ENCODE data around the gene IL17B.

The IL17B gene

GRCh38 chr5:149357370-149358293 lies 21.5 kb downstream of the IL17B start, which contains the start of gene PCYOX1L:
Gene PCYOX1L (plus strand): TSS chr5:149358046. CDS start chr5:149358069, 23 bp downstream.
- DNase-seq (ENCODE audit: low spot score): peak; percentile 96

GRCh38 chr5:149356391-149356790 lies 22.7 kb downstream of the IL17B start:
- DNase-seq (ENCODE audit: low spot score): no peak

DNA sequence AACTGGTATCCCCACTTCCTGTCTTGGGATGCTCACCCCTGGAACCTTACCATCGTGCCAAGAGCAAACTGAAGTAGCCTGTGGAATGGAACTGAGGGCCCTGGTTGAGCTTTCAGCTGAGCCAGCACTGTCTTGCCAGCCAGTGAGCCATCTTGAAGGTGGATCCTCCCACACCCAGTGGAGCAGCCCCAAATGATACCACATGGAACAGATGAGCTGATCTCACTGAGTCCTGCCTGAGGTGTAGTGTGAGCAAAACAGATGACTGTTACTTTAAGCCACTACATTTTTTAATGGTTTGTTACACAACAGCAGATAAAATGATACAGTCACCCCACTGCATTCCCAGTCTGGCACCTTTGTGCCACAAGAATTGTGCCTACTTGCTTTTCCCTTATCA lies 23.4 kb downstream of the IL17B start:
- no peak for DNase-seq (ENCODE audit: low spot score)

- DNase-seq (ENCODE audit: low spot score): no peak
Measured at GRCh38 chr5:149353911-149354310, 25.2 kb downstream of the IL17B start.

- DNase-seq (ENCODE audit: low spot score): no peak
Measured at GRCh38 chr5:149352169-149352568, 26.9 kb downstream of the IL17B start.

DNA sequence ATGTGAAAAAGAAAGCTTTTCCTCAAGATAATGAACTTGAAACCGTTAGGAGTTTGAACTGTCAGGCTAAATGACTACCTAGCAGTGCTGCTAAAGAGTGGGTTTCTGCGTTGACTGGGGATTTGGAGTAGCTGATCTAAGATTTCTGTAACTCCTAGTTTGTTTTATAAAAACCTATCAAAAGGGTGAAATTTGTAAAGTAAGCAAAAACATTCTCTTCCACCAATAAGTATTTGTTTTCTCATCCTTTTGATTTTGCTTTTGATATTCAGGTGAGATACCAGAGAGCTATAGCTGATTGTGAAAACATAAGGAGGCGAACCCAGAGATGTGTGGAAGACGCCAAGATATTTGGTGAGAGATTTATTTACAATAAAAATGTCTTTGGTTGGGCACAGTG lies 29.7 kb downstream of the IL17B start:
- no peak for DNase-seq (ENCODE audit: low spot score)

DNA sequence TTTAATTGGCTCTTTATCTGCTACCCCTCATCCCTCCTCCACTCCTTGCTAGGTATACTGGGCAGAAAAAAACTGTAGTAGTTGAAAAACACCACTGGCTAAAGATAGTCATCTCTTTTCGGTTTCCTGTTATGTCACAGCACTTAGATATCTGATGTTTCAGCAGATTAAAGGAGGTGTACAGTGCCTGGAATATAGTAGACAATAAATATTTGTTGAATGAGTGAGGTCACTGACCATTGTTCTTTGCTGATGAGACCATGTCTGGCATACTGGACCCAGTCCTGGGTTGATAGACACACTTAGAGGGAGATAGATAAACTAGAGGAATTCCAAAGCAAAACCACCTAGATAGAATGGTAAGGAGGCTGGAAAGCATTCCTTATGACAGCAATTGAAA lies 30.6 kb downstream of the IL17B start:
- DNase-seq (ENCODE audit: low spot score): no peak

DNA sequence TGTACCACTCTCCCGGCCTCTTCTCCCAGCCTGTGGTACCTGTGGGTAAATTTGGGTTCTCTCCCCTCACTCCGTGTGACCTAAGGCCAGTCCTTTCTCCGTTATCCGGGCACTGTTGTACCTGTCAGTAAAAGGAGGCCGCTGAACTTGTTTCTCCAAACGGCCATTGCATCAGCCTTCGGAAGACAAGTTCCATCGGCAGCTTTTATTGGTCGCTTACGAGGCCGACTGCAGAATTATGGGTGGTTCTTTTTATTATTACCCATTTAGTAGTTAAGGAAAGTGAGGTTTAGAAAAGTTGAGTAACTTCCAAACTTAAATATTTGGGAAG lies 33.2 kb downstream of the IL17B start:
- DNase-seq (ENCODE audit: low spot score): no peak

- DNase-seq (ENCODE audit: low spot score): peak; percentile 95
Measured at GRCh38 chr5:149345147-149345891, 33.8 kb downstream of the IL17B start, which contains the start of gene GRPEL2. Gene GRPEL2 (plus strand): TSS chr5:149345499. CDS start chr5:149345540, 41 bp downstream.

- no peak for DNase-seq (ENCODE audit: low spot score)
Measured at GRCh38 chr5:149344151-149344550, 34.9 kb downstream of the IL17B start.

GRCh38 chr5:149341876-149342275 lies 37.2 kb downstream of the IL17B start:
- DNase-seq (ENCODE audit: low spot score): no peak

GRCh38 chr5:149340920-149341319 lies 38.2 kb downstream of the IL17B start:
- DNase-seq (ENCODE audit: low spot score): no peak

- DNase-seq (ENCODE audit: low spot score): no peak
Measured at GRCh38 chr5:149338364-149338763, 40.7 kb downstream of the IL17B start.

GRCh38 chr5:149337736-149338135 lies 41.4 kb downstream of the IL17B start:
- no peak for DNase-seq (ENCODE audit: low spot score)

GRCh38 chr5:149333711-149334443 lies 45.2 kb downstream of the IL17B start:
- DNase-seq (ENCODE audit: low spot score): no peak

GRCh38 chr5:149328177-149328576 lies 50.9 kb downstream of the IL17B start:
- no peak for DNase-seq (ENCODE audit: low spot score)

- DNase-seq (ENCODE audit: low spot score): no peak
Measured at GRCh38 chr5:149326611-149327010, 52.5 kb downstream of the IL17B start.

- no peak for DNase-seq (ENCODE audit: low spot score)
Measured at GRCh38 chr5:149325894-149326293, 53.2 kb downstream of the IL17B start.

GRCh38 chr5:149325166-149325735 lies 53.8 kb downstream of the IL17B start:
- no peak for DNase-seq (ENCODE audit: low spot score)

DNA sequence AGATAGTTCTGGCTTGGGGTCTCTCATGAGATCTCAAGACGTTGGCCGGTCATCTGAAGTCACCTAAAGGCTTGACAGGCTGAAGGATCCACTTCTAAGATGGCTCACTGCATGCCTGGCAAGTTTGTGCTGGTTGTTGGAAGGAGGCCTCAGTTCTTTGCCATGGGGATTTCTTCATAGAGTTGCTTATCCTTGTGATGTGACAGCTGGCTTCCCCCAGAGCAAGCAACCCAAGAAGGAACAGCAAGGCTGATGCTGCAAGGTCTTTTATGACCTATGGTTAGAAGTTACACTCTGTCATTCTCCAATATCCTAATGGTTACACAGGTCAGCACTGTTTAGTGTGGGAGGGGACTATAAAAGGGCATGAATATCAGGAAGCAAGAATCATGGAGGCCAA lies 54.5 kb downstream of the IL17B start:
- no peak for DNase-seq (ENCODE audit: low spot score)
